ENCODE data around the gene SETX. TPM values are rescaled to one million over a fixed set of nuclear protein-coding genes. Genes with fewer than 3 reads are reported as not detected.

Gene SETX
- total and polyA plus RNA-seq, 2 donors (not counting 1 experiment from before 2014, with no cell fraction given), result 29.2 to 105 TPM

Other genes starting within 250 kb of the SETX start
- 6.6 and 8.6 TPM in 2 replicates for gene NTNG2, start 192.9 kb downstream of the SETX start, total RNA-seq
- 5.0 and 8.9 TPM in 2 replicates for gene NTNG2, start 192.9 kb downstream of the SETX start, polyA plus RNA-seq
- 26.3 and 28.5 TPM in 2 replicates for gene TTF1, start 51.9 kb upstream of the SETX start, total RNA-seq
- gene TTF1, start 51.9 kb upstream of the SETX start, polyA plus RNA-seq, result 12.3 and 16.3 TPM in 2 replicates
- gene CFAP77, start 55.2 kb upstream of the SETX start, total RNA-seq, result not detected in 2 replicates
- gene CFAP77, start 55.2 kb upstream of the SETX start, polyA plus RNA-seq, result not detected in 2 replicates
- not detected in 2 replicates for gene BARHL1, start 227.6 kb upstream of the SETX start, total RNA-seq
- gene BARHL1, start 227.6 kb upstream of the SETX start, polyA plus RNA-seq, result not detected in 2 replicates

Measured in B cell (primary cell).